Measurements from ENCODE around the gene GHR. TPM values are rescaled to one million over a fixed set of nuclear protein-coding genes. Genes with fewer than 3 reads are reported as not detected.
"Not testable (repeated sequence)": the region's sequence is repeated elsewhere in the genome, so short reads cannot be mapped to it uniquely, and the experiment has no call there.

The GHR gene
- total and polyA plus RNA-seq, 3 experiments from 2014 or later, result not detected

- no peaks in the 10 kb centered on the region for H3K4me1 ChIP-seq (ENCODE audit: insufficient read depth, low read length)
- no peak for DNase-seq
- H3K4me3 Mint-ChIP-seq, result no peak overlapping the region
- H3K9me3 Mint-ChIP-seq, result no peaks in the 10 kb centered on the region
- no peaks in the 10 kb centered on the region for H3K9me3 ChIP-seq (ENCODE audit: low read length)
- H3K36me3 Mint-ChIP-seq, result no peaks in the 10 kb centered on the region
- H3K36me3 ChIP-seq (ENCODE audit: insufficient read depth, low read length), result no peaks in the 10 kb centered on the region
- peaks cover 11 to 27% of the 10 kb centered on the region in 2 donors for H3K27me3 Mint-ChIP-seq
- H3K27ac ChIP-seq (ENCODE audit: low read depth, low read length), result no peak overlapping the region
- H3K27me3 ChIP-seq (ENCODE audit: insufficient read depth, low read length, poor library complexity, severe bottlenecking), result no peaks in the 10 kb centered on the region
- no peak overlapping the region for H3K27ac Mint-ChIP-seq
- POLR2A ChIA-PET, result no interaction called here
- H3K4me1 Mint-ChIP-seq, result no peaks in the 10 kb centered on the region
- H3K4me3 ChIP-seq (ENCODE audit: low read length), result no peak overlapping the region
- CTCF ChIA-PET, result interaction anchor here (0.7 kb wide), 1 partner anchor 12 kb away, joined by 3 read pairs; no protein-coding TSS in a partner anchor
These were observed 146.8 kb downstream of the GHR start for GRCh38 chr5:42569953-42570548.

- Histone ChIP-seq H3K27me3 (ENCODE audit: insufficient read depth, low read length, poor library complexity, severe bottlenecking) (no peaks in the 10 kb centered on the region), H3K4me1 (ENCODE audit: insufficient read depth, low read length) (no peaks in the 10 kb centered on the region), H3K27ac (ENCODE audit: low read depth, low read length) (no peak overlapping the region), H3K36me3 (ENCODE audit: insufficient read depth, low read length) (no peaks in the 10 kb centered on the region), H3K4me3 (ENCODE audit: low read length) (no peak overlapping the region), H3K9me3 (ENCODE audit: low read length) (no peaks in the 10 kb centered on the region)
- ChIA-PET POLR2A (no interaction called here), CTCF (interaction anchor here (0.5 to 0.7 kb wide), 2 partner anchors 11 to 33 kb away, joined by 3 read pairs; no protein-coding TSS in a partner anchor)
- H3K4me3 Mint-ChIP-seq, result no peak overlapping the region
- H3K27ac Mint-ChIP-seq, result no peak overlapping the region
- H3K27me3 Mint-ChIP-seq, result peaks cover 14 to 29% of the 10 kb centered on the region in 2 donors
- H3K9me3 Mint-ChIP-seq, result no peaks in the 10 kb centered on the region
- no peak for DNase-seq
- no peaks in the 10 kb centered on the region for H3K4me1 Mint-ChIP-seq
- H3K36me3 Mint-ChIP-seq, result no peaks in the 10 kb centered on the region
These were observed 148.0 kb downstream of the GHR start for GRCh38 chr5:42570966-42571960.

GRCh38 chr5:42572313-42572712 lies 149.1 kb downstream of the GHR start:
- Mint-ChIP-seq H3K4me3 (no peak overlapping the region), H3K4me1 (no peaks in the 10 kb centered on the region), H3K27me3 (peaks cover 14 to 29% of the 10 kb centered on the region in 2 donors), H3K36me3 (no peaks in the 10 kb centered on the region), H3K27ac (no peak overlapping the region), H3K9me3 (no peaks in the 10 kb centered on the region)
- no peaks in the 10 kb centered on the region for H3K4me1 ChIP-seq (ENCODE audit: insufficient read depth, low read length)
- H3K27ac ChIP-seq (ENCODE audit: low read depth, low read length), result no peak overlapping the region
- CTCF ChIA-PET, result no interaction called here
- no peaks in the 10 kb centered on the region for H3K27me3 ChIP-seq (ENCODE audit: insufficient read depth, low read length, poor library complexity, severe bottlenecking)
- H3K4me3 ChIP-seq (ENCODE audit: low read length), result no peak overlapping the region
- POLR2A ChIA-PET, result no interaction called here
- H3K36me3 ChIP-seq (ENCODE audit: insufficient read depth, low read length), result no peaks in the 10 kb centered on the region
- no peak for DNase-seq
- no peaks in the 10 kb centered on the region for H3K9me3 ChIP-seq (ENCODE audit: low read length)

GRCh38 chr5:42573386-42573785 lies 150.1 kb downstream of the GHR start:
- H3K4me3 Mint-ChIP-seq, result no peak overlapping the region

GRCh38 chr5:42575914-42576313 lies 152.7 kb downstream of the GHR start:
- H3K9me3 Mint-ChIP-seq; H3K27ac ChIP-seq (ENCODE audit: low read depth, low read length); CTCF ChIA-PET; H3K4me1 ChIP-seq (ENCODE audit: insufficient read depth, low read length); H3K9me3 ChIP-seq (ENCODE audit: low read length); H3K36me3 ChIP-seq (ENCODE audit: insufficient read depth, low read length); DNase-seq; H3K36me3 Mint-ChIP-seq; H3K4me1 Mint-ChIP-seq; H3K4me3 ChIP-seq (ENCODE audit: low read length); H3K27me3 ChIP-seq (ENCODE audit: insufficient read depth, low read length, poor library complexity, severe bottlenecking); H3K4me3 Mint-ChIP-seq; H3K27ac Mint-ChIP-seq; POLR2A ChIA-PET: not testable (repeated sequence)
- H3K27me3 Mint-ChIP-seq, result peaks cover 7 to 21% of the 10 kb centered on the region in 2 donors

More at GRCh38 chr5:42573386-42573785, 150.1 kb downstream of the GHR start:
- H3K36me3 ChIP-seq (ENCODE audit: insufficient read depth, low read length), result no peaks in the 10 kb centered on the region
- H3K9me3 ChIP-seq (ENCODE audit: low read length), result no peaks in the 10 kb centered on the region
- Mint-ChIP-seq H3K9me3 (no peaks in the 10 kb centered on the region), H3K36me3 (no peaks in the 10 kb centered on the region), H3K4me1 (no peaks in the 10 kb centered on the region), H3K27ac (no peak overlapping the region), H3K27me3 (peaks cover 9 to 25% of the 10 kb centered on the region in 2 donors)
- no peaks in the 10 kb centered on the region for H3K27me3 ChIP-seq (ENCODE audit: insufficient read depth, low read length, poor library complexity, severe bottlenecking)
- DNase-seq, result no peak
- H3K4me1 ChIP-seq (ENCODE audit: insufficient read depth, low read length), result no peaks in the 10 kb centered on the region
- CTCF ChIA-PET, result no interaction called here
- POLR2A ChIA-PET, result no interaction called here
- no peak overlapping the region for H3K27ac ChIP-seq (ENCODE audit: low read depth, low read length)
- no peak overlapping the region for H3K4me3 ChIP-seq (ENCODE audit: low read length)

- CTCF ChIA-PET; H3K27ac ChIP-seq (ENCODE audit: low read depth, low read length); POLR2A ChIA-PET; H3K27ac Mint-ChIP-seq; H3K9me3 ChIP-seq (ENCODE audit: low read length); H3K4me1 ChIP-seq (ENCODE audit: insufficient read depth, low read length); DNase-seq; H3K4me3 ChIP-seq (ENCODE audit: low read length); H3K4me1 Mint-ChIP-seq; H3K9me3 Mint-ChIP-seq; H3K4me3 Mint-ChIP-seq; H3K36me3 Mint-ChIP-seq; H3K36me3 ChIP-seq (ENCODE audit: insufficient read depth, low read length); H3K27me3 ChIP-seq (ENCODE audit: insufficient read depth, low read length, poor library complexity, severe bottlenecking): not testable (repeated sequence)
- peaks cover 5 to 20% of the 10 kb centered on the region in 2 donors for H3K27me3 Mint-ChIP-seq
These were observed 155.7 kb downstream of the GHR start for GRCh38 chr5:42578901-42579300.

- DNase-seq, result no peak
- ChIA-PET POLR2A (no interaction called here), CTCF (no interaction called here)
- no peaks in the 10 kb centered on the region for H3K9me3 ChIP-seq (ENCODE audit: low read length)
- H3K4me1 Mint-ChIP-seq, result peaks cover 0 to 5% (median 2%) of the 10 kb centered on the region in 3 donors
- no peak overlapping the region for H3K4me3 ChIP-seq (ENCODE audit: low read length)
- H3K27ac ChIP-seq (ENCODE audit: low read depth, low read length), result no peak overlapping the region
- H3K36me3 ChIP-seq (ENCODE audit: insufficient read depth, low read length), result no peaks in the 10 kb centered on the region
- no peaks in the 10 kb centered on the region for H3K9me3 Mint-ChIP-seq
- no peaks in the 10 kb centered on the region for H3K27me3 ChIP-seq (ENCODE audit: insufficient read depth, low read length, poor library complexity, severe bottlenecking)
- H3K4me1 ChIP-seq (ENCODE audit: insufficient read depth, low read length), result no peaks in the 10 kb centered on the region
- H3K27me3 Mint-ChIP-seq, result peaks cover 5 to 20% of the 10 kb centered on the region in 2 donors
- H3K4me3 Mint-ChIP-seq, result no peak overlapping the region
- H3K27ac Mint-ChIP-seq, result no peak overlapping the region
- no peaks in the 10 kb centered on the region for H3K36me3 Mint-ChIP-seq
These were observed 156.1 kb downstream of the GHR start for GRCh38 chr5:42579320-42579719.

- peaks cover 0 to 5% (median 2%) of the 10 kb centered on the region in 3 donors for H3K4me1 Mint-ChIP-seq
- H3K9me3 ChIP-seq (ENCODE audit: low read length), result no peaks in the 10 kb centered on the region
- H3K27ac ChIP-seq (ENCODE audit: low read depth, low read length), result no peak overlapping the region
- no peak overlapping the region for H3K27ac Mint-ChIP-seq
- no peaks in the 10 kb centered on the region for H3K27me3 ChIP-seq (ENCODE audit: insufficient read depth, low read length, poor library complexity, severe bottlenecking)
- no peaks in the 10 kb centered on the region for H3K36me3 Mint-ChIP-seq
- H3K4me1 ChIP-seq (ENCODE audit: insufficient read depth, low read length), result no peaks in the 10 kb centered on the region
- ChIA-PET POLR2A (no interaction called here), CTCF (interaction anchor here (1.2 to 1.9 kb wide), 2 partner anchors 11 to 18 kb away, joined by 3 to 6 read pairs; no protein-coding TSS in a partner anchor)
- no peaks in the 10 kb centered on the region for H3K36me3 ChIP-seq (ENCODE audit: insufficient read depth, low read length)
- no peak overlapping the region for H3K4me3 ChIP-seq (ENCODE audit: low read length)
- peaks cover 2 to 21% of the 10 kb centered on the region in 2 donors for H3K27me3 Mint-ChIP-seq
- no peak overlapping the region for H3K4me3 Mint-ChIP-seq
- no peaks in the 10 kb centered on the region for H3K9me3 Mint-ChIP-seq
- no peak for DNase-seq
These were observed 158.6 kb downstream of the GHR start for GRCh38 chr5:42581845-42582244.
